Loucy (cell line): ENCODE data around the gene LTBP2.

Source experiments
- H2AFZ ChIP-seq: fragments of 200-600 bp; sonication (generic); 2 replicates; pipeline ENCODE4 v1.6.0; 2016; ENCODE audit warnings: antibody characterized with exemption, mild to moderate bottlenecking, low read length, moderate library complexity
- H3F3A ChIP-seq: fragments of 200-600 bp; 2 replicates; pipeline ENCODE4 v1.6.0; 2016; ENCODE audit warnings: antibody characterized with exemption, low read depth, mild to moderate bottlenecking
- H3K27me3 ChIP-seq: fragments of 200-600 bp; sonication (generic); 2 replicates; pipeline ENCODE4 v1.6.1; 2014; ENCODE audit warnings: low read length, mild to moderate bottlenecking; ENCODE audit not compliant: insufficient read depth, poor library complexity, severe bottlenecking
- H3K36me3 ChIP-seq: fragments of 200-600 bp; sonication (generic); 2 replicates; pipeline ENCODE4 v1.6.1; 2016; ENCODE audit warnings: low read length; ENCODE audit not compliant: insufficient read depth
- H3K4me1 ChIP-seq: fragments of 200-600 bp; sonication (generic); 2 replicates; pipeline ENCODE4 v1.5.1; 2014; ENCODE audit warnings: low read length, mild to moderate bottlenecking; ENCODE audit not compliant: insufficient read depth, poor library complexity, severe bottlenecking
- H3K4me2 ChIP-seq: fragments of 200-600 bp; sonication (generic); 2 replicates; pipeline ENCODE4 v1.6.0; 2014; ENCODE audit warnings: antibody characterized with exemption, low read length, low read depth, mild to moderate bottlenecking; ENCODE audit not compliant: poor library complexity, severe bottlenecking
- H3K4me3 ChIP-seq: fragments of 200-600 bp; sonication (generic); 2 replicates; pipeline ENCODE4 v1.5.1; 2014; ENCODE audit warnings: low read length, mild to moderate bottlenecking, mixed read lengths; ENCODE audit not compliant: poor library complexity, severe bottlenecking
- H3K79me2 ChIP-seq: fragments of 200-600 bp; sonication (generic); 2 replicates; pipeline ENCODE4 v1.6.1; 2014; ENCODE audit warnings: low read length; ENCODE audit not compliant: insufficient read depth
- H3K9ac ChIP-seq: fragments of 200-600 bp; sonication (generic); 2 replicates; pipeline ENCODE4 v1.6.0; 2014; ENCODE audit warnings: mild to moderate bottlenecking, low read depth, low read length, moderate library complexity; ENCODE audit not compliant: poor library complexity, severe bottlenecking
- H3K9me2 ChIP-seq: fragments of 200-600 bp; sonication (generic); replicated peaks from 2 replicates; pipeline ENCODE4 v1.6.1; 2016; ENCODE audit warnings: low read depth, low read length, mixed read lengths
- H3K9me3 ChIP-seq: fragments of 200-600 bp; sonication (generic); 2 replicates; pipeline ENCODE4 v1.6.1; 2014; ENCODE audit warnings: mild to moderate bottlenecking, antibody characterized with exemption, low read length, low read depth; ENCODE audit not compliant: insufficient read depth
- H4K20me1 ChIP-seq: fragments of 200-600 bp; sonication (generic); 2 replicates; pipeline ENCODE4 v1.6.0; 2014; ENCODE audit warnings: antibody characterized with exemption, low read length, mild to moderate bottlenecking; ENCODE audit not compliant: insufficient read depth, poor library complexity, severe bottlenecking
- CTCF ChIP-seq: fragments of 200-600 bp; sonication (generic); conservative IDR thresholded peaks from 2 replicates; pipeline ENCODE4 v1.5.1; 2014; ENCODE audit warnings: mild to moderate bottlenecking, antibody characterized with exemption, low read length
- EZH2phosphoT487 ChIP-seq: fragments of 200-600 bp; IDR thresholded peaks from 2 replicates; pipeline ENCODE4 v1.6.1; 2018; ENCODE audit warnings: antibody characterized with exemption, mild to moderate bottlenecking, moderate library complexity, borderline replicate concordance

LTBP2 gene

GRCh38 chr14:74469548-74470518, 142.2 kb downstream of the LTBP2 start:
- Histone ChIP-seq H3K9ac (no peak overlapping the region), H3K9me3 (no peaks in the 10 kb centered on the region), H4K20me1 (no peaks in the 10 kb centered on the region), H3K27me3 (no peaks in the 10 kb centered on the region), H3K4me3 (no peak overlapping the region), H3K9me2 (no peaks in the 10 kb centered on the region), H3F3A (no peaks in the 10 kb centered on the region), H3K4me2 (no peak overlapping the region), H3K79me2 (no peaks in the 10 kb centered on the region), H3K36me3 (no peaks in the 10 kb centered on the region), H2AFZ (no peak overlapping the region), H3K4me1 (no peaks in the 10 kb centered on the region)
- no peak for TF ChIP-seq EZH2phosphoT487
- no peak for TF ChIP-seq CTCF

- no peak for TF ChIP-seq EZH2phosphoT487
- TF ChIP-seq CTCF, result no peak
- no peak overlapping the region for H3K9ac ChIP-seq
- H3K4me3 ChIP-seq, result no peak overlapping the region
- no peaks in the 10 kb centered on the region for H3K79me2 ChIP-seq
- no peak overlapping the region for H3K4me2 ChIP-seq
- H3K9me2 ChIP-seq, result no peaks in the 10 kb centered on the region
- H3K4me1 ChIP-seq, result no peaks in the 10 kb centered on the region
- no peaks in the 10 kb centered on the region for H3K27me3 ChIP-seq
- no peak overlapping the region for H2AFZ ChIP-seq
- H4K20me1 ChIP-seq, result no peaks in the 10 kb centered on the region
- no peaks in the 10 kb centered on the region for H3F3A ChIP-seq
- no peaks in the 10 kb centered on the region for H3K36me3 ChIP-seq
- H3K9me3 ChIP-seq, result no peaks in the 10 kb centered on the region
Measured at GRCh38 chr14:74468513-74468912, 143.5 kb downstream of the LTBP2 start.

GRCh38 chr14:74465335-74465734, 146.7 kb downstream of the LTBP2 start:
- Histone ChIP-seq H3K9me2 (no peaks in the 10 kb centered on the region), H3K4me1 (no peaks in the 10 kb centered on the region), H3K79me2 (no peaks in the 10 kb centered on the region), H3K9me3 (no peaks in the 10 kb centered on the region), H3K9ac (no peak overlapping the region), H3K4me3 (no peak overlapping the region), H3K27me3 (no peaks in the 10 kb centered on the region), H4K20me1 (no peaks in the 10 kb centered on the region), H3K36me3 (no peaks in the 10 kb centered on the region), H3F3A (no peaks in the 10 kb centered on the region), H3K4me2 (no peak overlapping the region), H2AFZ (no peak overlapping the region)
- TF ChIP-seq CTCF (no peak; the same call in 1 of the 2 replicates), EZH2phosphoT487 (no peak)
